Mesothelial cell of epicardium (in vitro differentiated cells): ENCODE results near the gene GNAZ. TPM values are rescaled to one million over a fixed set of nuclear protein-coding genes. Genes with fewer than 3 reads are reported as not detected.

Source experiments
- DNase-seq, 2 experiments: peaks; one replicate each; pipeline ENCODE4 v3.0.0; 2021; ENCODE audit warnings: low spot score in 2 of 2; ENCODE audit not compliant: unreplicated experiment in 2 of 2
- H3K27ac Mint-ChIP-seq: 2 replicates; pipeline ENCODE4 v1.8.0; 2021; ENCODE audit warnings: mixed read lengths
- H3K27me3 Mint-ChIP-seq: 2 replicates; pipeline ENCODE4 v1.8.0; 2021; ENCODE audit warnings: low read depth, mixed read lengths
- H3K36me3 Mint-ChIP-seq: 2 replicates; pipeline ENCODE4 v1.8.0; 2021; ENCODE audit warnings: mixed read lengths
- H3K4me1 Mint-ChIP-seq: 2 replicates; pipeline ENCODE4 v1.8.0; 2021; ENCODE audit warnings: mixed read lengths
- H3K4me3 Mint-ChIP-seq: 2 replicates; pipeline ENCODE4 v1.8.0; 2021; ENCODE audit warnings: mild to moderate bottlenecking, moderate library complexity, mixed read lengths
- H3K9me3 Mint-ChIP-seq: 2 replicates; pipeline ENCODE4 v1.8.0; 2021; ENCODE audit warnings: mixed read lengths
- total RNA-seq: library from RNA; stranded (reverse); gene quantifications from 3 replicates; pipeline ENCODE4 v1.2.1, GENCODE V29; 2021
- TF ChIP-seq, protein P1 (sequence below): fragments of 200-600 bp; sonication (generic); IDR thresholded peaks from one replicate; pipeline ENCODE4 v1.5.0; 2021; ENCODE audit warnings: antibody characterized with exemption; ENCODE audit not compliant: unreplicated experiment

GNAZ gene
- total RNA-seq, 1 donor from 2014 or later: 6.5 TPM

DNA sequence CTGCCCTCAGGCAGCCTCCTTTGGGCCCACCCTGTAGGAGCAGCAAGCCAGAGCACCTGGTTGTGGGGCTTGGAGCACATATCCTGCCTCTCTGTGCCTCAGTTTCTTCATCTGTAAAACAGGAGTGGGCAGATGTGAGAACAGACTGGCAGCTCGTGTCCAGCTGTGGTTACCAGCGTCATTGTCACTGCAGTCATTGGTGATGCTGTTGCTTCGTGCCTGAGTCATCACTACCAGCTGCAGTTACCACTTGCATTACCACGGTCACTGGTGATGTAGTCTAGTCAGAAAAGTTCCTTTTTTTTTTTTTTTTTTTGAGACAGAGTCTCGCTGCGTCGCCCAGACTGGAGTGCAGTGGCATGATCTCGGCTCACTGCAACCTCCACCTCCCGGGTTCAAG is 51.1 kb downstream of the GNAZ start:
- H3K4me1 Mint-ChIP-seq: no peaks in the 10 kb centered on the region
- H3K27me3 Mint-ChIP-seq: no peaks in the 10 kb centered on the region
- TF ChIP-seq, protein P1, sequence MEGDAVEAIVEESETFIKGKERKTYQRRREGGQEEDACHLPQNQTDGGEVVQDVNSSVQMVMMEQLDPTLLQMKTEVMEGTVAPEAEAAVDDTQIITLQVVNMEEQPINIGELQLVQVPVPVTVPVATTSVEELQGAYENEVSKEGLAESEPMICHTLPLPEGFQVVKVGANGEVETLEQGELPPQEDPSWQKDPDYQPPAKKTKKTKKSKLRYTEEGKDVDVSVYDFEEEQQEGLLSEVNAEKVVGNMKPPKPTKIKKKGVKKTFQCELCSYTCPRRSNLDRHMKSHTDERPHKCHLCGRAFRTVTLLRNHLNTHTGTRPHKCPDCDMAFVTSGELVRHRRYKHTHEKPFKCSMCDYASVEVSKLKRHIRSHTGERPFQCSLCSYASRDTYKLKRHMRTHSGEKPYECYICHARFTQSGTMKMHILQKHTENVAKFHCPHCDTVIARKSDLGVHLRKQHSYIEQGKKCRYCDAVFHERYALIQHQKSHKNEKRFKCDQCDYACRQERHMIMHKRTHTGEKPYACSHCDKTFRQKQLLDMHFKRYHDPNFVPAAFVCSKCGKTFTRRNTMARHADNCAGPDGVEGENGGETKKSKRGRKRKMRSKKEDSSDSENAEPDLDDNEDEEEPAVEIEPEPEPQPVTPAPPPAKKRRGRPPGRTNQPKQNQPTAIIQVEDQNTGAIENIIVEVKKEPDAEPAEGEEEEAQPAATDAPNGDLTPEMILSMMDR: no peak
- H3K27ac Mint-ChIP-seq: no peak overlapping the region
- H3K9me3 Mint-ChIP-seq: no peaks in the 10 kb centered on the region
- no peak overlapping the region for H3K4me3 Mint-ChIP-seq
- DNase-seq: no peak
- no peaks in the 10 kb centered on the region for H3K36me3 Mint-ChIP-seq

DNA sequence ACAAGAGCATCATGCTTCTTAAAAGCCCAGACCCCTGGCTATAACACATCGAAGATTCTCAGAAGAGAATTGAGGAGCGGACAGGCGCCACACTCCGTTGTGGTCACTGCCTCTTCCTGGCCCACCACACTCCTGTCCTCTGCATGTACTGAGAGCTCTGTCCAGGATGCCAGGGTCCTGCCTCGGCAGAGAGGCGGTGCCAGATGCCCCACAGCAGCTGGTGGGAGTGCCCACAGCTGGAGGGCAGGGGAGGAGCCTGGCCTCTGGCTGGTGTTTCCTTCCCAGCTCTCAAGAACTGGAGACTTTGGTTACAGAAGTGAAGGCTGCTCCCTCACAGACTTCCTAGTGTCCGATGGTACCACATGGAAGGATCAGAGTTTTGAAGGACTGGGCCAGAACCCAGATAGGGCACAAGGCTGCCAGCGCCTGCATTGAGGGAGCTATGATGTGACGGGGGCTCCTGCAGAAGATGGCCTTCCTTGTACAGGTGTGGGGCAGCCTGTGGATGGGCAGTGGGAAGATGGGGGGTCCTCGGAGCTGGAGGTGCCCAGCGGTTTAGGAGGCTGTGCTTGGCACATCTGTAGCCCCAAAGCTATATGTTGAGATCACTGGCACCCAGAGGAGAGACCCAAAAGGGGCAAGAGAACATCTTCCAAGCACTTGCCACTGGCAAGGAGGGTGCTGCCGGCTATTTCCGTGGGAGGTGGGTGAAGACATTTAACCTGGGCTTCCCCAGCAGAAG is 52.1 kb downstream of the GNAZ start:
- H3K27ac Mint-ChIP-seq: no peak overlapping the region
- no peak overlapping the region for H3K4me3 Mint-ChIP-seq
- H3K27me3 Mint-ChIP-seq: no peaks in the 10 kb centered on the region
- H3K4me1 Mint-ChIP-seq: no peaks in the 10 kb centered on the region
- no peaks in the 10 kb centered on the region for H3K9me3 Mint-ChIP-seq
- TF ChIP-seq, protein P1: no peak
- H3K36me3 Mint-ChIP-seq: no peaks in the 10 kb centered on the region
- DNase-seq: no peak

DNA sequence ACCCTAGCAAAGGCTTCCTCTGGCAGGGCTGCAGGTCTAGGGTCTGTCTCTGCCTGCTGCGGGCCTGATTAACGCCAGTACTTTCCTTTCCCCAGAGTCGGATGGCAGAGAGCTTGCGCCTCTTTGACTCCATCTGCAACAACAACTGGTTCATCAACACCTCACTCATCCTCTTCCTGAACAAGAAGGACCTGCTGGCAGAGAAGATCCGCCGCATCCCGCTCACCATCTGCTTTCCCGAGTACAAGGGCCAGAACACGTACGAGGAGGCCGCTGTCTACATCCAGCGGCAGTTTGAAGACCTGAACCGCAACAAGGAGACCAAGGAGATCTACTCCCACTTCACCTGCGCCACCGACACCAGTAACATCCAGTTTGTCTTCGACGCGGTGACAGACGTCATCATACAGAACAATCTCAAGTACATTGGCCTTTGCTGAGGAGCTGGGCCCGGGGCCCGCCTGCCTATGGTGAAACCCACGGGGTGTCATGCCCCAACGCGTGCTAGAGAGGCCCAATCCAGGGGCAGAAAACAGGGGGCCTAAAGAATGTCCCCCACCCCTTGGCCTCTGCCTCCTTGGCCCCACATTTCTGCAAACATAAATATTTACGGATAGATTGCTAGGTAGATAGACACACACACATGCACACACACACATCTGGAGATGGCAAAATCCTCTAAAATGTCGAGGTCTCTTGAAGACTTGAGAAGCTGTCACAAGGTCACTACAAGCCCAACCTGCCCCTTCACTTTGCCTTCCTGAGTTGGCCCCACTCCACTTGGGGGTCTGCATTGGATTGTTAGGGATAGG is 52.9 kb downstream of the GNAZ start:
- no peak for DNase-seq

DNA sequence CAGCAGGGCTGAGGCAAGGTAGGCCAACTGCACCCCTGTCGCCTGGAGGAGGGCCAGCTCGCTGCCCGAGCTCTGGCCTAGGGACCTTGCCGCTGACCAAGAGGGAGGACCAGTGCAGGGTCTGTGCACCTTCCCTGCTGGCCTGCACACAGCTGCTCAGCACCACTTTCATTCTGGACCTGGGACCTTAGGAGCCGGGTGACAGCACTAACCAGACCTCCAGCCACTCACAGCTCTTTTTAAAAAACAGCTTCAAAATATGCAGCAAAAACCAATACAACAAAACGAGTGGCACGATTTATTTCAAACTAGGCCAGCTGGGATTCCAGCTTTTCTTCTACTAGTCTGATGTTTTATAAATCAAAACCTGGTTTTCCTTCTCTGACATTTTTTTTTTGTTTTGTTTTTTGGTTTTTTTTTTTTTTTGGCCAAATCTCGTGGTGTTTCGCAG is 53.5 kb downstream of the GNAZ start:
- DNase-seq: no peak
- TF ChIP-seq, protein P1: no peak
- Mint-ChIP-seq H3K27ac (no peak overlapping the region), H3K27me3 (no peaks in the 10 kb centered on the region), H3K4me3 (no peak overlapping the region), H3K9me3 (no peaks in the 10 kb centered on the region), H3K36me3 (no peaks in the 10 kb centered on the region), H3K4me1 (peaks cover 4% of the 10 kb centered on the region)

More for the DNA sequence above, 52.9 kb downstream of the GNAZ start:
- Mint-ChIP-seq H3K27ac (no peak overlapping the region), H3K4me1 (peaks cover under 1% of the 10 kb centered on the region), H3K27me3 (no peaks in the 10 kb centered on the region), H3K4me3 (no peak overlapping the region), H3K36me3 (no peaks in the 10 kb centered on the region), H3K9me3 (no peaks in the 10 kb centered on the region)
- TF ChIP-seq, protein P1: no peak

DNA sequence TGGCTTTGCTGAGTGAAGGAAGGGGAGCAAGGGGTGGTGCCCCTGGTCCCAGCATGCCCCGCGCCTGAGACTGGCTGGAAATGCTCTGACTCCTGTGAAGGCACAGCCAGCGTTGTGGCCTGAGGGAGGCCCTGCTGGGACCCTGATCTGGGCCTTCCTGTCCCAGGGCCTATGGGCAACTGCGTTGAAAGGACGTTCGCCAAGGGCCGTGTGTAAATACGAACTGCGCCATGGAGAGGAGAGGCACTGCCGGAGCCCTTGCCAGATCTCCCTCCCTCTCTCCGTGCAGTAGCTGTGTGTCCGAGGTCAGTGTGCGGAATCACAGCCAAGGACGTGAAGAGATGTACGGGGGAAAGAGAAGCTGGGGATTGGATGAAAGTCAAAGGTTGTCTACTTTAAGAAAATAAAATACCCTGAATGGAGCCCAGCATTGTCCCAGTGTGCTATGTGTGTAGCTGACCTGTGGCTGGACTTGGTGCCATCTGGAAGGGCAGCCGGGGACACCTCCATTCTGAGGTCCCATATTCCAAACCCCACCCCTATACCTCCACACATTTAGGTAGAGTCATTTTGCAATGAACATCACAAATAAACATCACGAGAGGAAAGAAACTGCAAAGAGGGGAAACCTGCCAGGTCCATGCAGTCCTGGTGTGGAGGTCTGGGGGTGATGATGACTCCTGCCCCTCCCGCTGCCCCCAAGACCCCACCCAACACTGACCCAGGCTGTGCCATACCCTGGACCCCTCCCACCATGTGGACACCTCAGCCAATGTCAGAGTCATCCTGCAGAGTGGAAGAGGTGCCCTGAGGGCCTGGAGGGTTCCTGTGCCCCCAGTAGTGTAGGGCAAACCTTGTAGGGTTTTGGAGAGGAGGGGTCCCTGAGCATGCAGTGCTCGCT is 54.5 kb downstream of the GNAZ start:
- H3K9me3 Mint-ChIP-seq: no peaks in the 10 kb centered on the region
- H3K27me3 Mint-ChIP-seq: no peaks in the 10 kb centered on the region
- DNase-seq: no peak
- peaks cover 4% of the 10 kb centered on the region for H3K4me1 Mint-ChIP-seq
- TF ChIP-seq, protein P1: no peak
- H3K27ac Mint-ChIP-seq: no peak overlapping the region
- no peak overlapping the region for H3K4me3 Mint-ChIP-seq
- H3K36me3 Mint-ChIP-seq: no peaks in the 10 kb centered on the region
